ENCODE data around the gene APC.

DNA sequence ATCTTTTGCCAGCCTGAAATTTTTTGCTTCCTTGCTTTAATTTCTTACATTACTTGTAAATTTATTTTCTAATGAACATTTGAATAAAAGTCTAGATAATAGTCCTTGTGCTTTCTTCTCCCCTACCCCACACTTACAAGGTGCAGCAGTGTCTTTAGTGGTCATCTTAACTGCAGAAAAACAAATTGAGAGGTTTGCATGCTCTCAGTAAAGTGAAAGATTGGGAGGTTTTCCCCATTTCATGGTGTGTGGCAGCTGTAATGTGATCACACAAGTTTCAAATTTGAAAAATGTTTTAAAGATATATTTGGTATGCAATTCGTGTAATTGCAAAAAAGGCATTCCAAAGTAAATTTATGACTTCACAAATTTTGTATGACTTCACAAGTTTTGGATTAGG lies 14.7 kb downstream of the APC start:
- TF ChIP-seq KAT2B (IDR thresholded peaks at IDR 0.05; ENCODE audit: borderline replicate concordance, low read depth, low read length) (no peak), EP300 (IDR thresholded peaks at IDR 0.05; ENCODE audit: low read depth in 2 of 2, low read length in 2 of 2) (no peak), EP300 (CRISPR knock-in tag; IDR thresholded peaks at IDR 0.05; ENCODE audit: borderline replicate concordance) (no peak), BCL6 (CRISPR knock-in tag; IDR thresholded peaks at IDR 0.05) (no peak), KDM1A (CRISPR knock-in tag; IDR thresholded peaks at IDR 0.05) (no peak), ZXDC (CRISPR knock-in tag; IDR thresholded peaks at IDR 0.05) (no peak), ZNF230 (CRISPR knock-in tag; IDR thresholded peaks at IDR 0.05) (no peak), KDM5B (CRISPR knock-in tag; IDR thresholded peaks at IDR 0.05; ENCODE audit: borderline replicate concordance) (no peak), NBN (conservative IDR thresholded peaks at IDR 0.05) (no peak), CTCF (CRISPR knock-in tag; IDR thresholded peaks at IDR 0.05) (no peak), ZNF776 (CRISPR knock-in tag; IDR thresholded peaks at IDR 0.05) (no peak), POLR2A (IDR thresholded peaks at IDR 0.05; ENCODE audit: insufficient read depth in 1 of 2, low read depth in 2 of 2, low read length in 2 of 2) (no peak), ZNF354B (CRISPR knock-in tag; IDR thresholded peaks at IDR 0.05) (no peak)
- TF ChIP-seq, protein P1, sequence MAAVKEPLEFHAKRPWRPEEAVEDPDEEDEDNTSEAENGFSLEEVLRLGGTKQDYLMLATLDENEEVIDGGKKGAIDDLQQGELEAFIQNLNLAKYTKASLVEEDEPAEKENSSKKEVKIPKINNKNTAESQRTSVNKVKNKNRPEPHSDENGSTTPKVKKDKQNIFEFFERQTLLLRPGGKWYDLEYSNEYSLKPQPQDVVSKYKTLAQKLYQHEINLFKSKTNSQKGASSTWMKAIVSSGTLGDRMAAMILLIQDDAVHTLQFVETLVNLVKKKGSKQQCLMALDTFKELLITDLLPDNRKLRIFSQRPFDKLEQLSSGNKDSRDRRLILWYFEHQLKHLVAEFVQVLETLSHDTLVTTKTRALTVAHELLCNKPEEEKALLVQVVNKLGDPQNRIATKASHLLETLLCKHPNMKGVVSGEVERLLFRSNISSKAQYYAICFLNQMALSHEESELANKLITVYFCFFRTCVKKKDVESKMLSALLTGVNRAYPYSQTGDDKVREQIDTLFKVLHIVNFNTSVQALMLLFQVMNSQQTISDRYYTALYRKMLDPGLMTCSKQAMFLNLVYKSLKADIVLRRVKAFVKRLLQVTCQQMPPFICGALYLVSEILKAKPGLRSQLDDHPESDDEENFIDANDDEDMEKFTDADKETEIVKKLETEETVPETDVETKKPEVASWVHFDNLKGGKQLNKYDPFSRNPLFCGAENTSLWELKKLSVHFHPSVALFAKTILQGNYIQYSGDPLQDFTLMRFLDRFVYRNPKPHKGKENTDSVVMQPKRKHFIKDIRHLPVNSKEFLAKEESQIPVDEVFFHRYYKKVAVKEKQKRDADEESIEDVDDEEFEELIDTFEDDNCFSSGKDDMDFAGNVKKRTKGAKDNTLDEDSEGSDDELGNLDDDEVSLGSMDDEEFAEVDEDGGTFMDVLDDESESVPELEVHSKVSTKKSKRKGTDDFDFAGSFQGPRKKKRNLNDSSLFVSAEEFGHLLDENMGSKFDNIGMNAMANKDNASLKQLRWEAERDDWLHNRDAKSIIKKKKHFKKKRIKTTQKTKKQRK (IDR thresholded peaks at IDR 0.05; ENCODE audit: low read length), result no peak
- TF ChIP-seq, protein P2, sequence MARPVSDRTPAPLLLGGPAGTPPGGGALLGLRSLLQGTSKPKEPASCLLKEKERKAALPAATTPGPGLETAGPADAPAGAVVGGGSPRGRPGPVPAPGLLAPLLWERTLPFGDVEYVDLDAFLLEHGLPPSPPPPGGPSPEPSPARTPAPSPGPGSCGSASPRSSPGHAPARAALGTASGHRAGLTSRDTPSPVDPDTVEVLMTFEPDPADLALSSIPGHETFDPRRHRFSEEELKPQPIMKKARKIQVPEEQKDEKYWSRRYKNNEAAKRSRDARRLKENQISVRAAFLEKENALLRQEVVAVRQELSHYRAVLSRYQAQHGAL (CRISPR knock-in tag; IDR thresholded peaks at IDR 0.05; ENCODE audit: not compliant biosample characterization), result no peak
